ENCODE measurements around the gene CMTM1. TPM values are rescaled to one million over a fixed set of nuclear protein-coding genes. Genes with fewer than 3 reads are reported as not detected.
A peak's percentile ranks its signal among the peaks of the same experiment; 100 is the strongest.
"Not testable (repeated sequence)": the region's sequence is repeated elsewhere in the genome, so short reads cannot be mapped to it uniquely, and the experiment has no call there.

CMTM1 gene
- total and polyA plus RNA-seq, 4 donors: 4.5 to 12.8 (median 10.0) TPM

- DNase-seq (ENCODE audit: low read depth in 4 of 6, low spot score in 6 of 6): no peak
- H3K36me3 ChIP-seq (ENCODE audit: control insufficient read depth, insufficient read depth, low read length): peaks cover 42% of the 10 kb centered on the region
- WGBS (ENCODE audit: insufficient coverage): 73% methylated on average over 7 of the region's 7 CpGs
- H3K27ac ChIP-seq (ENCODE audit: low read depth, low read length): no peak overlapping the region
- H3K27me3 ChIP-seq (ENCODE audit: control insufficient read depth, insufficient read depth, low read length): no peaks in the 10 kb centered on the region
- H3K4me3 ChIP-seq (ENCODE audit: low read depth, low read length): no peak overlapping the region
- peaks cover 11% of the 10 kb centered on the region for H3K4me1 ChIP-seq (ENCODE audit: control insufficient read depth, insufficient read depth, low read length)
- H3K9me3 ChIP-seq (ENCODE audit: control insufficient read depth, insufficient read depth, low read length): no peaks in the 10 kb centered on the region
Measured at GRCh38 chr16:66617728-66618127, 51.5 kb downstream of the CMTM1 start.

- Histone ChIP-seq H3K4me1 (ENCODE audit: control insufficient read depth, insufficient read depth, low read length) (peaks cover 5% of the 10 kb centered on the region), H3K4me3 (ENCODE audit: low read depth, low read length) (no peak overlapping the region), H3K36me3 (ENCODE audit: control insufficient read depth, insufficient read depth, low read length) (peaks cover 32% of the 10 kb centered on the region), H3K27me3 (ENCODE audit: control insufficient read depth, insufficient read depth, low read length) (no peaks in the 10 kb centered on the region), H3K27ac (ENCODE audit: low read depth, low read length) (no peak overlapping the region), H3K9me3 (ENCODE audit: control insufficient read depth, insufficient read depth, low read length) (no peaks in the 10 kb centered on the region)
- no peak for DNase-seq (ENCODE audit: low read depth in 4 of 6, low spot score in 6 of 6)
- WGBS (ENCODE audit: insufficient coverage): 83% methylated on average over 8 of the region's 10 CpGs
Measured at GRCh38 chr16:66618588-66619375, 52.5 kb downstream of the CMTM1 start.

- H3K36me3 ChIP-seq (ENCODE audit: control insufficient read depth, insufficient read depth, low read length): peaks cover 28% of the 10 kb centered on the region
- H3K9me3 ChIP-seq (ENCODE audit: control insufficient read depth, insufficient read depth, low read length): no peaks in the 10 kb centered on the region
- peak in 1 of 6 donors; percentile 58 for DNase-seq (ENCODE audit: low read depth in 4 of 6, low spot score in 6 of 6)
- 42% methylated on average over 3 of the region's 12 CpGs for WGBS (ENCODE audit: insufficient coverage)
- H3K4me1 ChIP-seq (ENCODE audit: control insufficient read depth, insufficient read depth, low read length): peaks cover 5% of the 10 kb centered on the region
- no peak overlapping the region for H3K27ac ChIP-seq (ENCODE audit: low read depth, low read length)
- no peaks in the 10 kb centered on the region for H3K27me3 ChIP-seq (ENCODE audit: control insufficient read depth, insufficient read depth, low read length)
- no peak overlapping the region for H3K4me3 ChIP-seq (ENCODE audit: low read depth, low read length)
Measured at GRCh38 chr16:66619534-66620428, 53.5 kb downstream of the CMTM1 start.

- 49% methylated on average over 6 of the region's 8 CpGs for WGBS (ENCODE audit: insufficient coverage)
- H3K9me3 ChIP-seq (ENCODE audit: control insufficient read depth, insufficient read depth, low read length): no peaks in the 10 kb centered on the region
- peaks cover 24% of the 10 kb centered on the region for H3K36me3 ChIP-seq (ENCODE audit: control insufficient read depth, insufficient read depth, low read length)
- H3K4me1 ChIP-seq (ENCODE audit: control insufficient read depth, insufficient read depth, low read length): peaks cover 5% of the 10 kb centered on the region
- no peak for DNase-seq (ENCODE audit: low read depth in 4 of 6, low spot score in 6 of 6)
- H3K27me3 ChIP-seq (ENCODE audit: control insufficient read depth, insufficient read depth, low read length): no peaks in the 10 kb centered on the region
- H3K27ac ChIP-seq (ENCODE audit: low read depth, low read length): no peak overlapping the region
- H3K4me3 ChIP-seq (ENCODE audit: low read depth, low read length): no peak overlapping the region
Measured at GRCh38 chr16:66620429-66620795, 54.2 kb downstream of the CMTM1 start.

- peaks cover 5% of the 10 kb centered on the region for H3K4me1 ChIP-seq (ENCODE audit: control insufficient read depth, insufficient read depth, low read length)
- H3K27ac ChIP-seq (ENCODE audit: low read depth, low read length): no peak overlapping the region
- no peaks in the 10 kb centered on the region for H3K9me3 ChIP-seq (ENCODE audit: control insufficient read depth, insufficient read depth, low read length)
- DNase-seq (ENCODE audit: low read depth in 4 of 6, low spot score in 6 of 6): no peak
- H3K27me3 ChIP-seq (ENCODE audit: control insufficient read depth, insufficient read depth, low read length): no peaks in the 10 kb centered on the region
- H3K36me3 ChIP-seq (ENCODE audit: control insufficient read depth, insufficient read depth, low read length): peaks cover 18% of the 10 kb centered on the region
- 94% methylated on average over 14 of the region's 14 CpGs for WGBS (ENCODE audit: insufficient coverage)
- H3K4me3 ChIP-seq (ENCODE audit: low read depth, low read length): no peak overlapping the region
Measured at GRCh38 chr16:66621973-66622372, 55.7 kb downstream of the CMTM1 start.

- H3K36me3 ChIP-seq (ENCODE audit: control insufficient read depth, insufficient read depth, low read length): peaks cover 18% of the 10 kb centered on the region
- WGBS (ENCODE audit: insufficient coverage): 75% methylated on average over 2 of the region's 3 CpGs
- H3K4me1 ChIP-seq (ENCODE audit: control insufficient read depth, insufficient read depth, low read length): peaks cover 4% of the 10 kb centered on the region
- H3K27me3 ChIP-seq (ENCODE audit: control insufficient read depth, insufficient read depth, low read length): no peaks in the 10 kb centered on the region
- peak in 1 of 6 donors; percentile 12 for DNase-seq (ENCODE audit: low read depth in 4 of 6, low spot score in 6 of 6)
- H3K27ac ChIP-seq (ENCODE audit: low read depth, low read length): no peak overlapping the region
- H3K9me3 ChIP-seq (ENCODE audit: control insufficient read depth, insufficient read depth, low read length): no peaks in the 10 kb centered on the region
- H3K4me3 ChIP-seq (ENCODE audit: low read depth, low read length): no peak overlapping the region
Measured at GRCh38 chr16:66622863-66623262, 56.6 kb downstream of the CMTM1 start.

- no peak overlapping the region for H3K27ac ChIP-seq (ENCODE audit: low read depth, low read length)
- no peak for DNase-seq (ENCODE audit: low read depth in 4 of 6, low spot score in 6 of 6)
Measured at GRCh38 chr16:66623755-66624154, 57.5 kb downstream of the CMTM1 start.

GRCh38 chr16:66627611-66628378, 61.6 kb downstream of the CMTM1 start:
- DNase-seq (ENCODE audit: low read depth in 4 of 6, low spot score in 6 of 6); H3K4me3 ChIP-seq (ENCODE audit: low read depth, low read length); H3K36me3 ChIP-seq (ENCODE audit: control insufficient read depth, insufficient read depth, low read length); H3K27me3 ChIP-seq (ENCODE audit: control insufficient read depth, insufficient read depth, low read length); H3K9me3 ChIP-seq (ENCODE audit: control insufficient read depth, insufficient read depth, low read length); H3K27ac ChIP-seq (ENCODE audit: low read depth, low read length); H3K4me1 ChIP-seq (ENCODE audit: control insufficient read depth, insufficient read depth, low read length): not testable (repeated sequence)
- WGBS (ENCODE audit: insufficient coverage): 65% methylated on average over 10 of the region's 17 CpGs

More at GRCh38 chr16:66623755-66624154, 57.5 kb downstream of the CMTM1 start:
- Histone ChIP-seq H3K36me3 (ENCODE audit: control insufficient read depth, insufficient read depth, low read length) (peaks cover 15% of the 10 kb centered on the region), H3K27me3 (ENCODE audit: control insufficient read depth, insufficient read depth, low read length) (no peaks in the 10 kb centered on the region), H3K4me1 (ENCODE audit: control insufficient read depth, insufficient read depth, low read length) (peaks cover 3% of the 10 kb centered on the region), H3K9me3 (ENCODE audit: control insufficient read depth, insufficient read depth, low read length) (no peaks in the 10 kb centered on the region), H3K4me3 (ENCODE audit: low read depth, low read length) (no peak overlapping the region)
- no CpG with 5 or more reads among the region's 3 CpGs for WGBS (ENCODE audit: insufficient coverage)

Measured in spinal cord (tissue), 10 donors.